Left ventricle myocardium inferior (tissue), 1 donor: Measurements from ENCODE around the gene HIVEP2. TPM values are rescaled to one million over a fixed set of nuclear protein-coding genes. Genes with fewer than 3 reads are reported as not detected.
A peak's percentile ranks its signal among the peaks of the same experiment; 100 is the strongest.

Experiments used
- DNase-seq: peaks from one replicate; pipeline ENCODE4 v3.0.0-alpha.2; 2020
- H3K27ac ChIP-seq: fragments of 200-600 bp; replicated peaks from 2 replicates; pipeline ENCODE4 v1.8.0; 2021
- H3K27me3 ChIP-seq: fragments of 200-600 bp; 2 replicates; pipeline ENCODE4 v1.8.0; 2021; ENCODE audit warnings: low read depth
- H3K36me3 ChIP-seq: fragments of 200-600 bp; 2 replicates; pipeline ENCODE4 v1.8.0; 2021
- H3K4me1 ChIP-seq: fragments of 200-600 bp; 2 replicates; pipeline ENCODE4 v1.8.0; 2021
- H3K4me3 ChIP-seq: fragments of 200-600 bp; 2 replicates; pipeline ENCODE4 v1.8.0; 2021; ENCODE audit warnings: mild to moderate bottlenecking, moderate library complexity
- H3K9me3 ChIP-seq: fragments of 200-600 bp; replicated peaks from 2 replicates; pipeline ENCODE4 v1.8.0; 2021
- intact Hi-C: fragments of 100-400 bp; cut with micrococcal nuclease; formaldehyde crosslinking; loops from one replicate; pipeline ENCODE4 v1.11.0; 2022
- total RNA-seq: library from RNA; stranded (reverse); fragmentation: NEBNext Ultra II Directional; extraction: Animal tissue kit (Norgen Biotek cat#: 25700); gene quantifications from one replicate; pipeline ENCODE4 v1.2.1, GENCODE V29; 2021
- TF ChIP-seq, protein P1 (sequence below): fragments of 200-600 bp; IDR thresholded peaks from 2 replicates; pipeline ENCODE4 v1.8.0; 2021; ENCODE audit warnings: antibody characterized with exemption, mild to moderate bottlenecking, borderline replicate concordance
- donor health status: DM: no; HTN: yes; CAD: no; lungs with severe emphysema.

Gene HIVEP2
- total RNA-seq, 1 donor from 2014 or later, result 16.2 TPM

DNA sequence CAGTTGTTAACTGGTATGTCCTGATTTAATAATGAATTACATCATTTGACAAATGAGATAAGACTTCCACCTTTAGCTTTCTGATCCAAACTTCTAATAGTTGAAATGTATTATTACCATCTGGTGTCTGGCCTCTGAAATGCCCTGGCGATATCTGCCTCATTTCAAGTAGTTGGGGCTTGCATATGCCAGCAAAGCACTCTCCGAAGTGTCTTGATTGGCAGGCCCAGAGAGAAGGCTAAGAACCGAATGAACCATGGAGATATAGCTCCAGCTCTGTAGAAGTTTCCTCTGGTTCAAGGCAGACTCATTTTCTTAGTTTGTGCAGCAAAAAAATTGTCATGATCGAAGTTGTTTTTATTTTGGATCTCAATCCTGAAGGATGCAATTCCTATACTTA lies 13.4 kb upstream of the HIVEP2 start:
- Histone ChIP-seq H3K4me3 (no peak overlapping the region), H3K27me3 (no peaks in the 10 kb centered on the region), H3K36me3 (no peaks in the 10 kb centered on the region), H3K27ac (no peak overlapping the region), H3K4me1 (no peaks in the 10 kb centered on the region), H3K9me3 (no peaks in the 10 kb centered on the region)
- peak; percentile 18 for DNase-seq
- intact Hi-C loops, result no loop called here
- TF ChIP-seq, protein P1, sequence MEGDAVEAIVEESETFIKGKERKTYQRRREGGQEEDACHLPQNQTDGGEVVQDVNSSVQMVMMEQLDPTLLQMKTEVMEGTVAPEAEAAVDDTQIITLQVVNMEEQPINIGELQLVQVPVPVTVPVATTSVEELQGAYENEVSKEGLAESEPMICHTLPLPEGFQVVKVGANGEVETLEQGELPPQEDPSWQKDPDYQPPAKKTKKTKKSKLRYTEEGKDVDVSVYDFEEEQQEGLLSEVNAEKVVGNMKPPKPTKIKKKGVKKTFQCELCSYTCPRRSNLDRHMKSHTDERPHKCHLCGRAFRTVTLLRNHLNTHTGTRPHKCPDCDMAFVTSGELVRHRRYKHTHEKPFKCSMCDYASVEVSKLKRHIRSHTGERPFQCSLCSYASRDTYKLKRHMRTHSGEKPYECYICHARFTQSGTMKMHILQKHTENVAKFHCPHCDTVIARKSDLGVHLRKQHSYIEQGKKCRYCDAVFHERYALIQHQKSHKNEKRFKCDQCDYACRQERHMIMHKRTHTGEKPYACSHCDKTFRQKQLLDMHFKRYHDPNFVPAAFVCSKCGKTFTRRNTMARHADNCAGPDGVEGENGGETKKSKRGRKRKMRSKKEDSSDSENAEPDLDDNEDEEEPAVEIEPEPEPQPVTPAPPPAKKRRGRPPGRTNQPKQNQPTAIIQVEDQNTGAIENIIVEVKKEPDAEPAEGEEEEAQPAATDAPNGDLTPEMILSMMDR, result no peak

DNA sequence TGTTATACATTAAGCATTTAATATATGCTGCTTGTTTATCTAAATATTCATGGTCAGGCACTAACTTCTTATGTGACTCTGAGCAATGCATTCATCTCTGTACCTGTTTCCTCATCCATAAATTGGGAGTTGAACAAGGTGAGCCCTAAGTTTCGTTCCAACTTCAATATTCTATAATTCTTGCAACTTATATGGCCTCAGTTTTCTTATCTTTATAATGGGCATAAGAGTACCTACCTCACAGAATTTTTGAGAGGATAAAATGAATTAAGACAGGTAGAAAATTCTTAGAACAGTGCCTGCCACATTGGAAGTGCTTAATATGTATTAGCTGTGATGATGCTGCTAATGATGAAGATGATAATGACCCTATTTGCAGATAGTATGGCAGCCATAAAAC lies 11.8 kb upstream of the HIVEP2 start:
- TF ChIP-seq, protein P1, result no peak
- no peaks in the 10 kb centered on the region for H3K36me3 ChIP-seq
- H3K9me3 ChIP-seq, result no peaks in the 10 kb centered on the region
- H3K27me3 ChIP-seq, result no peaks in the 10 kb centered on the region
- no peaks in the 10 kb centered on the region for H3K4me1 ChIP-seq
- H3K27ac ChIP-seq, result no peak overlapping the region
- no peak overlapping the region for H3K4me3 ChIP-seq
- no peak for DNase-seq
- intact Hi-C loops, result no loop called here

DNA sequence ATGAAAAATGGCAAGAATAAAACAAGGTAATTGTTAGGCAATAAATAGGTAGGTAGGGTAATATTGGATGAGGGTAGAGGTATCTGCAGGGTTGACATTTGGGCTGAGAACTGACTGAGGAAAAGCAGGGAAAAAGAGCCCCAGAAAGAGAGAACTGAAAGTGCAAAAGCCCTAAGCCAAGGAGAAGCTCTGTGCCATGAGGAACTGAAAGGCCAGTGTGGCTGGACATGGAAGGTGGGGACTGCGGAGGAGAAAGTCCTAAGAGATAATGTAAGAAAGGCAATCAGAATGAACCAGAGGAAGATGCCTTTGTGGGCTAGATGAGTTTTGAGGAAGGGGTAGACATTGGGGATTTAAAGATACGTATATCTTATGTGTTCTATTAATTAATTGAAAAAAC lies 9.9 kb upstream of the HIVEP2 start:
- Histone ChIP-seq H3K9me3 (no peaks in the 10 kb centered on the region), H3K4me3 (no peak overlapping the region), H3K36me3 (no peaks in the 10 kb centered on the region), H3K4me1 (no peaks in the 10 kb centered on the region), H3K27me3 (no peaks in the 10 kb centered on the region), H3K27ac (no peak overlapping the region)
- DNase-seq, result no peak
- intact Hi-C loops, result no loop called here
- TF ChIP-seq, protein P1, result no peak

DNA sequence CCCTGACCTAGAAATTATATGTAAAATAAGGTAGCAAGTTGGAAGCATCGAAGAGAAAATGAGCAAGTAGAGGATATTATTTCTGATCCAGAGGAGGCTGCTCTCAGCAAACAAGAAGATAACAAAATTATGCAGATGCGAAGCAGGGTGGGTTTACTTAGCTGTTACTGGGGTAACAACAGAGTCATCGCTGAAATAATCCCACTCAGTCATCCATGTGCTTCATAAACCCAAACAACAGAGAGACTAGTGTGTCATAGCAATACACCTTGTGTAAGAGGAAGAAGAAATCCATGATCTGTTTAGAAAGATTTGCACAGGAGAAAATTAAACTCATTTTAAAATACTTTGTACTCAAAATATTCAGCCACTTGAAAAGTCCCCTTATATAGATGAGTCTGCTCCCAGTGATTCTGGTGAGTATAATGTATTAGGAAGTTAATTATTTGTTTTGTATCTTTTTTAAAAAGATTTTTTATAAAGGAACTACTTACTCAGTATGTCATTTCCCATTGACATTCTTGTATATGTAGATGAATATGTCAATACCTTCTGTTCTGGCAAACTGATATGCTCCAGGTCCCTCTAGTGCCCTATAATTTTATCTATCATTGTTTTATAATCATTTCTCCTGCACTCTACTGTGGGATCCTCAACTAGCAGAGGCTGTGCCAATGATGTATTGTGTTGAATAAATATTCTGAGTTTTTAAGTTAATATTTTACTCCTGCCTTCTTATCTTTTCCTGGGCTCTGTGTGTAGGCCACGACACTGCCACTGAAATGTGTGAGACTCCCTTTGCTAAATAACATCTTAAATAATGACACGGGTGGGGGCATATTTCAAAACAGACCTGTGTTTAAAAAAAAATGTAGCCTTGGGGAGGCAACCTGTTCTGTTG lies 8.6 kb upstream of the HIVEP2 start:
- TF ChIP-seq, protein P1, result no peak
- Histone ChIP-seq H3K27ac (no peak overlapping the region), H3K4me3 (no peak overlapping the region), H3K27me3 (no peaks in the 10 kb centered on the region), H3K9me3 (no peaks in the 10 kb centered on the region), H3K36me3 (no peaks in the 10 kb centered on the region), H3K4me1 (no peaks in the 10 kb centered on the region)
- no peak for DNase-seq
- intact Hi-C loops, result no loop called here

DNA sequence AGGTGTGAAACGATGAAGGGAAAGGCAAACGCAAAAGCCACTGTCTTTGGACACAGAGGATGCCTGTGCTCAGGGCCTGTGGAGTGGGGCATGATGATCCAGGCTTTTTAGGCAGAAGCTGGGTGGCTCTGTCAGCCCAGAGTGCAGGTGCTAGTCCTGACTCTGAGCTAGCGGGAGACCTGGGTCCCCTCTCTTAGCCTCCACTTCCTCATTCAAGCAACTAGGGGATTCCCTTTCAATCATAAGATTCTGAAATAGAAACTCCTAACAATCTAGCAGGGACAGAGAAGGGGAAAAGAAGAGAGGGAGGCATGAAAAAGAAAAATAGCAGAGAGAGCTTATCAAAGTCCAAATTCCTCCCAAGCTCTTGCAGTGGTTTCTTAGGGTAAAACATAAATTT lies 7.6 kb upstream of the HIVEP2 start:
- DNase-seq, result no peak
- TF ChIP-seq, protein P1, result no peak
- Histone ChIP-seq H3K4me3 (no peak overlapping the region), H3K27me3 (no peaks in the 10 kb centered on the region), H3K9me3 (no peaks in the 10 kb centered on the region), H3K27ac (no peak overlapping the region), H3K4me1 (peaks cover 7% of the 10 kb centered on the region), H3K36me3 (no peaks in the 10 kb centered on the region)
- intact Hi-C loops, result no loop called here
